MM.1S (cell line): ENCODE data around the gene CRY1.

Experiments used
- DNase-seq: peaks from one replicate; pipeline ENCODE4 v3.0.0-alpha.2; 2015
- H2AFZ ChIP-seq: fragments of 300-600 bp; sonication (generic); 2 replicates; pipeline ENCODE4 v1.6.0; 2016; ENCODE audit warnings: antibody characterized with exemption, low read length
- H3F3A ChIP-seq: fragments of 300-600 bp; sonication (generic); 2 replicates; pipeline ENCODE4 v1.6.1; 2016; ENCODE audit warnings: mild to moderate bottlenecking, antibody characterized with exemption, low read length, moderate library complexity, mixed read lengths; ENCODE audit not compliant: insufficient read depth
- H3K27ac ChIP-seq: fragments of 300-600 bp; sonication (generic); 2 replicates; pipeline ENCODE4 v1.5.1; 2016; ENCODE audit warnings: mild to moderate bottlenecking, low read length
- H3K27me3 ChIP-seq: fragments of 300-600 bp; sonication (generic); replicated peaks from 2 replicates; pipeline ENCODE4 v1.6.0; 2016; ENCODE audit warnings: low read length; ENCODE audit not compliant: insufficient read depth
- H3K36me3 ChIP-seq: fragments of 300-600 bp; sonication (generic); replicated peaks from 2 replicates; pipeline ENCODE4 v1.6.1; 2016; ENCODE audit warnings: mild to moderate bottlenecking, low read length, mixed read lengths; ENCODE audit not compliant: insufficient read depth
- H3K4me1 ChIP-seq: fragments of 300-600 bp; sonication (generic); 2 replicates; pipeline ENCODE4 v1.6.1; 2016; ENCODE audit warnings: low read length, mixed read lengths
- H3K4me2 ChIP-seq: fragments of 300-600 bp; sonication (generic); 2 replicates; pipeline ENCODE4 v1.6.0; 2016; ENCODE audit warnings: low read depth, low read length
- H3K4me3 ChIP-seq: fragments of 300-600 bp; sonication (generic); 2 replicates; pipeline ENCODE4 v1.5.1; 2016; ENCODE audit warnings: low read length, mixed read lengths
- H3K79me2 ChIP-seq: fragments of 300-600 bp; sonication (generic); 2 replicates; pipeline ENCODE4 v1.6.1; 2016; ENCODE audit warnings: mixed run types, low read length, mixed read lengths
- H3K9ac ChIP-seq: fragments of 300-600 bp; sonication (generic); 2 replicates; pipeline ENCODE4 v1.6.1; 2016; ENCODE audit warnings: low read length, mixed read lengths
- H3K9me2 ChIP-seq: fragments of 300-600 bp; sonication (generic); replicated peaks from 2 replicates; pipeline ENCODE4 v1.6.1; 2016; ENCODE audit warnings: mild to moderate bottlenecking, low read length, mixed read lengths; ENCODE audit not compliant: insufficient read depth
- H3K9me3 ChIP-seq: fragments of 300-600 bp; sonication (generic); replicated peaks from 2 replicates; pipeline ENCODE4 v1.6.1; 2016; ENCODE audit warnings: mild to moderate bottlenecking, low read length, mixed read lengths; ENCODE audit not compliant: insufficient read depth
- H4K20me1 ChIP-seq: fragments of 300-600 bp; sonication (generic); 2 replicates; pipeline ENCODE4 v1.6.1; 2016; ENCODE audit warnings: mild to moderate bottlenecking, low read length, moderate library complexity, mixed read lengths; ENCODE audit not compliant: insufficient read depth
- CTCF ChIP-seq: fragments of 300-600 bp; sonication (generic); IDR thresholded peaks from 2 replicates; pipeline ENCODE4 v1.5.1; 2016; ENCODE audit warnings: antibody characterized with exemption, low read length, mixed read lengths
- EZH2 ChIP-seq: fragments of 300-600 bp; sonication (generic); optimal IDR thresholded peaks from 2 replicates; pipeline ENCODE3; 2017; ENCODE audit warnings: low read depth, mild to moderate bottlenecking, antibody characterized with exemption, low read length, mixed read lengths
- EZH2phosphoT487 ChIP-seq: fragments of 300-600 bp; sonication (generic); IDR thresholded peaks from 2 replicates; pipeline ENCODE4 v1.6.1; 2018; ENCODE audit warnings: antibody characterized with exemption, low read length

CRY1 gene

GRCh38 chr12:107122452-107122958 is 29.2 kb upstream of the CRY1 start:
- Histone ChIP-seq H3K36me3 (no peaks in the 10 kb centered on the region), H3K9ac (no peak overlapping the region), H4K20me1 (no peaks in the 10 kb centered on the region), H3K4me3 (no peak overlapping the region), H3K4me1 (no peaks in the 10 kb centered on the region), H3K9me3 (no peaks in the 10 kb centered on the region), H3F3A (no peaks in the 10 kb centered on the region), H3K27ac (no peak overlapping the region), H3K4me2 (no peak overlapping the region), H3K79me2 (no peaks in the 10 kb centered on the region), H3K27me3 (no peaks in the 10 kb centered on the region), H2AFZ (no peak overlapping the region), H3K9me2 (no peaks in the 10 kb centered on the region)
- no peak for DNase-seq
- no peak for TF ChIP-seq EZH2phosphoT487
- TF ChIP-seq CTCF = no peak
- TF ChIP-seq EZH2 = no peak

GRCh38 chr12:107119091-107119490 is 25.7 kb upstream of the CRY1 start:
- Histone ChIP-seq H3F3A (no peaks in the 10 kb centered on the region), H4K20me1 (no peaks in the 10 kb centered on the region), H3K9me2 (no peaks in the 10 kb centered on the region), H3K36me3 (no peaks in the 10 kb centered on the region), H3K4me3 (no peak overlapping the region), H3K27ac (no peak overlapping the region), H3K79me2 (no peaks in the 10 kb centered on the region), H3K4me2 (no peak overlapping the region), H3K9me3 (no peaks in the 10 kb centered on the region), H3K27me3 (no peaks in the 10 kb centered on the region), H2AFZ (no peak overlapping the region), H3K9ac (no peak overlapping the region), H3K4me1 (no peaks in the 10 kb centered on the region)
- TF ChIP-seq EZH2phosphoT487 (no peak), EZH2 (no peak), CTCF (no peak)
- no peak for DNase-seq

GRCh38 chr12:107118624-107119023 is 25.3 kb upstream of the CRY1 start:
- H2AFZ ChIP-seq = no peak overlapping the region
- no peaks in the 10 kb centered on the region for H3K4me1 ChIP-seq
- H3K4me2 ChIP-seq = no peak overlapping the region
- H3F3A ChIP-seq = no peaks in the 10 kb centered on the region
- H3K27ac ChIP-seq = no peak overlapping the region
- no peaks in the 10 kb centered on the region for H3K9me3 ChIP-seq
- H3K4me3 ChIP-seq = no peak overlapping the region
- H3K9me2 ChIP-seq = no peaks in the 10 kb centered on the region
- H3K36me3 ChIP-seq = no peaks in the 10 kb centered on the region
- TF ChIP-seq EZH2 (no peak), EZH2phosphoT487 (no peak), CTCF (no peak)
- no peak for DNase-seq
- H4K20me1 ChIP-seq = no peaks in the 10 kb centered on the region
- H3K9ac ChIP-seq = no peak overlapping the region
- H3K79me2 ChIP-seq = no peaks in the 10 kb centered on the region
- no peaks in the 10 kb centered on the region for H3K27me3 ChIP-seq

GRCh38 chr12:107115119-107115518 is 21.8 kb upstream of the CRY1 start:
- Histone ChIP-seq H3K9me3 (no peaks in the 10 kb centered on the region), H4K20me1 (no peaks in the 10 kb centered on the region), H3K27me3 (no peaks in the 10 kb centered on the region), H3K4me3 (no peak overlapping the region), H3K36me3 (no peaks in the 10 kb centered on the region), H3K4me1 (no peaks in the 10 kb centered on the region), H3K27ac (no peak overlapping the region), H3K4me2 (no peak overlapping the region), H3K9me2 (no peaks in the 10 kb centered on the region; the same call in 1 of the 2 replicates), H2AFZ (no peak overlapping the region), H3F3A (no peaks in the 10 kb centered on the region), H3K79me2 (no peaks in the 10 kb centered on the region), H3K9ac (no peak overlapping the region)
- no peak for DNase-seq
- TF ChIP-seq CTCF = no peak
- TF ChIP-seq EZH2phosphoT487 = no peak
- TF ChIP-seq EZH2 = no peak
